Common myeloid progenitor, CD34-positive (primary cell): ENCODE data around the gene PCSK5.
A peak's percentile ranks its signal among the peaks of the same experiment; 100 is the strongest.

Experiments used
- CTCF ChIA-PET: fragments of 350-600 bp; sonication (Branson Sonifier 250); formaldehyde crosslinking; loops from one replicate; lab custom pipeline; 2021; ENCODE audit warnings: antibody characterized with exemption; lab: Charles Lee
- POLR2A ChIA-PET: fragments of 350-600 bp; sonication (Branson Sonifier 250); formaldehyde crosslinking; loops from one replicate; lab custom pipeline; 2021; ENCODE audit warnings: antibody characterized with exemption; lab: Charles Lee
- DNase-seq, 3 donors: peaks; one replicate each; pipeline versions ENCODE4 v3.0.0 to v3.0.0-alpha.2; 2013
- H3K27ac ChIP-seq, 2 experiments: 1 replicate in 1 of 2; 2 replicates in 1 of 2; pipeline ENCODE4 v1.7.0; 2013; ENCODE audit warnings: inconsistent platforms in 2 of 2, low read length in 2 of 2, mild to moderate bottlenecking in 2 of 2, low read depth in 1 of 2, moderate library complexity in 1 of 2; ENCODE audit not compliant: severe bottlenecking in 2 of 2, insufficient read depth in 1 of 2, poor library complexity in 1 of 2
- H3K27me3 ChIP-seq, 5 experiments: replicated peaks in 2 of 5; 1 replicate in 3 of 5; 2 replicates in 2 of 5; pipeline versions ENCODE4 v1.6.1 to v1.7.0; 2013; ENCODE audit warnings: low read length in 4 of 5, mild to moderate bottlenecking in 2 of 5, moderate library complexity in 2 of 5, inconsistent platforms in 1 of 5; ENCODE audit not compliant: insufficient read depth in 5 of 5, control insufficient read depth in 4 of 5
- H3K36me3 ChIP-seq, 4 experiments: 1 replicate in 2 of 4; 2 replicates in 2 of 4; pipeline versions ENCODE4 v1.6.1 to v1.7.0; 2013; ENCODE audit warnings: low read length in 3 of 4, control low read depth in 1 of 4, mild to moderate bottlenecking in 1 of 4; ENCODE audit not compliant: control insufficient read depth in 4 of 4, insufficient read depth in 4 of 4
- H3K4me1 ChIP-seq, 4 experiments: 1 replicate in 3 of 4; 2 replicates in 1 of 4; pipeline versions ENCODE4 v1.6.1 to v1.7.1; 2013; ENCODE audit warnings: low read length in 3 of 4, mild to moderate bottlenecking in 3 of 4, control low read depth in 1 of 4, inconsistent platforms in 1 of 4, moderate library complexity in 1 of 4; ENCODE audit not compliant: control insufficient read depth in 4 of 4, insufficient read depth in 4 of 4; ENCODE audit errors: control extremely low read depth in 1 of 4
- H3K4me3 ChIP-seq, 7 experiments: 1 replicate in 4 of 7; 2 replicates in 3 of 7; pipeline versions ENCODE4 v1.5.1 to v1.7.0; 2013; ENCODE audit warnings: mild to moderate bottlenecking in 7 of 7, low read length in 6 of 7, moderate library complexity in 6 of 7, inconsistent platforms in 2 of 7, low read depth in 2 of 7, control low read depth in 1 of 7; ENCODE audit not compliant: insufficient read depth in 4 of 7, control insufficient read depth in 1 of 7; ENCODE audit errors: extremely low read depth in 1 of 7
- H3K9me3 ChIP-seq, 5 experiments: 1 replicate in 4 of 5; 2 replicates in 1 of 5; pipeline versions ENCODE4 v1.6.1 to v1.7.1; 2013; ENCODE audit warnings: low read length in 4 of 5, mild to moderate bottlenecking in 2 of 5, inconsistent platforms in 1 of 5, low read depth in 1 of 5, moderate library complexity in 1 of 5; ENCODE audit not compliant: control insufficient read depth in 4 of 5, insufficient read depth in 2 of 5; ENCODE audit errors: control extremely low read depth in 1 of 5
- WGBS: methylation state at CpG from one replicate; pipeline ENCODE4 v1.1.5; 2013; ENCODE audit not compliant: insufficient coverage; 5-methylcytosine and 5-hydroxymethylcytosine counted together

PCSK5 gene

DNA sequence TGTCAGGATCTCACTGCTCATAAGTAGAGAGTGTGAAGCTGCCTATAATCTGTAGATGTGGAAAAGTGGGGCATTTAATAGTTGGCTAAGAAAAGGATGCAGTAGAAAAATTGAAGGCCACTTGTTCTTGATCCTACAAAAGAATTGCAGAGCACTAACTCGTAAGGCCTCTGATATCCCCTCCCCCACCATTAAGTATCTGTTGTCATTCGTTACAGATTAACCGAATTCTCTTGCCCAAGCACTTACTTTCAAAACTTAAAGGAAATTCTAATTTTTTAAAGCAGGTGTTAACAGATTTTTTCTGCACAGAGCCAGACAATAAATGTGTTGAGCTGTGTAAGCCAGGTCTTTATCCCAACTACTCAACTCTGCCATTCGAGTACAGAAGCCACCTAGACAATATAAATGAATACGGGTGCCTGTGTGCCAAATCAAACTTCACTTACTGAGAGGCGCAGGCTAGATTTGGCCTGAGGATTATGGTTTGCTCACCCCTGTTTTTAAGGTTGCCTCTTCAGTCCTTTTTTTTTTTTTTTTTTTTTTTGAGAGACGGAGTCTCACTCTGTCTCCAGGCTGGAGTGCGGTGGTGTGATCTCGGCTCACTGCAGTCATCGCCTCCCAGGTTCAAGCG lies 268.9 kb downstream of the PCSK5 start:
- Histone ChIP-seq H3K9me3 (no peaks in the 10 kb centered on the region), H3K36me3 (no peaks in the 10 kb centered on the region), H3K27me3 (no peaks in the 10 kb centered on the region), H3K4me3 (no peak overlapping the region), H3K4me1 (no peaks in the 10 kb centered on the region), H3K27ac (no peak overlapping the region)
- CTCF ChIA-PET: no interaction called here
- POLR2A ChIA-PET: no interaction called here
- 95% methylated on average over 9 of the region's 11 CpGs for WGBS
- no peak for DNase-seq

DNA sequence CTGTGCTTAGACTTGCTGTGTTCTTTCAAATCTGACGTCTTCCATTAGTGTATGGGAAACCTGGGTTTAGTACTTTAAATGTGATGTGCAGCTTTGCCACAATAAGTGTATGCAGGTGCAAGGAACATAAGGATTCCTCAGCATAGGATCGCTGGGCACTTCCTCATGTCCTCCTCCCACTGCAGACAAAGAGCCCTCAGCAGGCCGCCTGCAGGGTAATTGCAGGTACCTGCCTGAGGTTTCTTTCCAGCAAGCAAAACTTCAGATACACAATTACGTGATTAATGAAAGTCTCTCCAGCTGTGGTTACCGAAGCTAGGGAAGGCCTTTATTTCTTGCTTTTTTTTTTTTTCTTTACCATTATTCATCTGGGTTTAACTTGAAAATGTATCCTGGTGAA lies 270.6 kb downstream of the PCSK5 start:
- Histone ChIP-seq H3K4me3 (no peak overlapping the region), H3K9me3 (no peaks in the 10 kb centered on the region), H3K27ac (no peak overlapping the region), H3K36me3 (no peaks in the 10 kb centered on the region), H3K27me3 (no peaks in the 10 kb centered on the region), H3K4me1 (peaks cover 0 to 9% (median 5%) of the 10 kb centered on the region in 4 experiments)
- ChIA-PET POLR2A (no interaction called here), CTCF (no interaction called here)
- DNase-seq: no peak
- WGBS: 91% methylated on average over 3 of the region's 5 CpGs

DNA sequence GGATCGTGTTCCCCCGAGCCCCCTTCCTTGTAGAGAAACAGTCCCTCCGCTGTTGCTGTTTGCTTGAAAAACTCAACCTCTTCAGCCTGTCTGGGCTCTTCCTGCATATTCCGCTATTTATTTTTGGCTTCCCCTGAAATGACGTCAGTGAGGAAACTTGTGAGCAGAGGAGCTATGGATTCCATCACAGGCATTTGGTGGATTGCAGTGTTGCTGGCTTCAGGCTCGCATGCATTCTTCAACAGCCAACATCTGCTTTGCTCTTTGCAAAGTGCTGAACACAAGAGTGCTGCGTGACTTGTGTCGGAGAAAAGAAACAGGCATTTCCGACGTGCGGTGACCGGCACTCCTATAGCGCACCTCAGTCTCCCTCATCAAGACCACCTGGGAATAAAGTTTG lies 271.1 kb downstream of the PCSK5 start:
- WGBS: 98% methylated on average over 12 of the region's 13 CpGs
- Histone ChIP-seq H3K9me3 (no peaks in the 10 kb centered on the region), H3K4me3 (no peak overlapping the region), H3K27ac (no peak overlapping the region), H3K36me3 (no peaks in the 10 kb centered on the region), H3K27me3 (no peaks in the 10 kb centered on the region), H3K4me1 (peaks cover 3 to 13% (median 9%) of the 10 kb centered on the region in 4 experiments)
- CTCF ChIA-PET: no interaction called here
- no peak for DNase-seq
- POLR2A ChIA-PET: no interaction called here

DNA sequence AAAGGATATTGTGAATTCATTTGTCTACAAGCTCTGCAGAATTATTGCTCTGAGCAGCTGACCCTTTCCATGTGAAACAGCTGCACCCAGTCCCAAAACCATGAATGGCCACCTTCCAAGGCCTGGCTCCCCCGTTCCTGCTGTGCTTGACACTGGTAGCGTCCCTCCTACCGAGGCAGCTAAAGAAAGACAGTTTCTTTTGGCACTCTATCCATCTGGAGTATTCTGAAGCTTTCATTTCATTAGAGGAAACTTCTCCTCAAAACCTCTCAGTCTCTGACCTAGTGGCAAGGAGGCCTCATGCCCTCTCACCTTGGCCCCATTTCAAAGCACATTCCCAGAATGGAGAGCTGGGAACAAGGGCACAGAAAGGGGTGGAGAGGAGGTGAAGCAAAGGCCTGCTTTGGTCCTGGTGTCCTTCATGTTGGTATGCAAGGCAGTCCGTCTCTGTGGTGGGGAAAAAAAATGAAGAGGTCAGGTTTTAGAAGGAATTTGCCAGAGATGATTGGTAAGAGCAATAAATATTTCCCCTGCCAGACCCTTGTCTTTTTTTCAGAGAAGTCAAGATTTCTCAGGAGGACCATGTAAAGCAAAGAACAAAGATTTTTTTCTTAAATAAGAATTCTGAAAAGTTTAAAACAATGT lies 271.7 kb downstream of the PCSK5 start:
- Histone ChIP-seq H3K4me3 (no peak overlapping the region), H3K27ac (no peak overlapping the region), H3K36me3 (no peaks in the 10 kb centered on the region), H3K4me1 (peaks cover 4 to 20% (median 13%) of the 10 kb centered on the region in 4 experiments), H3K9me3 (no peaks in the 10 kb centered on the region), H3K27me3 (no peaks in the 10 kb centered on the region)
- POLR2A ChIA-PET: no interaction called here
- 100% methylated on average over 4 of the region's 4 CpGs for WGBS
- CTCF ChIA-PET: interaction anchor here (0.6 kb wide), 1 partner anchor 15 kb away, joined by 3 read pairs; no protein-coding TSS in a partner anchor
- no peak for DNase-seq

DNA sequence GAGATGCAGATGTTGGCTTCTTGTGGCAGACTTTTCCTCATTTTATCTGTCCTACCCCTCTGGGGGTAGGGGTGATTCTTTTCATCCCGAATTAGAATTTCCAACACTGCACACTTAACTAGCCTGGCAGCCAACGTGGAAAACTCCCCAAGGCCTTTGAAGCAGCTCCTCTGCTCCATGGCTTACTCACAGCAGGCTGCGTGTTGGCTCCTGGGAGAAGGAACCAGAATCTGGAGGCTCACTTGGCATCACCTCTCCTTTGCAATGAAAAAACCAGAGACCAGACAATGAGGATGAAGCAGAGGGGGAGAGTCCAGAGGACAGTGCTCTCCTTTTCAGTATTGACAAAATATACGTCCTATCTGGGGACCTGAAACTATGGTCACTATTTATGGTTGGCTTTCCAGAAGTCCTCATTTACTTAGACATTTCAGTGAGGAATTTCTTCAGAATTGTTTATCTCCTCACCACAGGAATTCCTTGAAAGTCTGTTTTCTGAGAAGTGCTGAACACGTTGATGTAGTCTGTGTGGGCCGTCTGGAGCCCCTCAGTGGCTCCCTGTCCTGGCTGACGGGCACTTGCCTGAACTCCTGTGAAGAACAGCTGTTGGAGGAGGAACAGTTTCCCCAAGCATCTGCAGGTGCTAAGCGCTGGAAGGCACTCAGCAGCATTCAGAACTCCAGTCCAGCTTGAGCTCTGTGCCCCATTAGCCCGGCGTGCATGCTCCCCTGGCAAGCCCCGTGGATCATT lies 272.5 kb downstream of the PCSK5 start:
- 99% methylated on average over 10 of the region's 11 CpGs for WGBS
- Histone ChIP-seq H3K9me3 (no peaks in the 10 kb centered on the region), H3K36me3 (no peaks in the 10 kb centered on the region), H3K27me3 (no peaks in the 10 kb centered on the region), H3K4me3 (no peak overlapping the region), H3K27ac (no peak overlapping the region), H3K4me1 (peaks cover 5 to 24% (median 15%) of the 10 kb centered on the region in 4 experiments)
- ChIA-PET CTCF (interaction anchor here (0.6 kb wide), 1 partner anchor 14 kb away, joined by 3 read pairs; no protein-coding TSS in a partner anchor), POLR2A (interaction anchor here (0.6 kb wide), 1 partner anchor 1766 kb away, joined by 3 read pairs; no protein-coding TSS in a partner anchor)
- DNase-seq: no peak

DNA sequence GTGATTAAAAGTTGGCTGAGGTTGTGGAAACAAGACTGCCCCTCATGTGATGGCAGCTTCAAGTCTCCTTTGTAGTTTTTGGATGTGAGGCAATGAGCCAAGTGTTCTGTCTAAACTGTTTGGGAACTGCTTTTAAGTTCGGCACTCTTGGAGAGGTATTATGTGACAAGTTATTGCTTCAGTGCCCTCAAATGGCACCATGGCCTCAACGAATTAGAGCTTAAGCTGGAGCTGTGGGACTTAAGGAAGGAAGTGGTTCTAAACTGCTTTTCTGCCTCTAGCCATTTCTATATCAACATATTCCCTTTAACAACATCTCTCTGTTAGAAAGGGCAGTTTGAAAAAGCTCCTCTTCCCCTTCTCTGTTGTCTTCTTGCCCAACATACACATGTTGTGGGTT lies 276.1 kb downstream of the PCSK5 start:
- Histone ChIP-seq H3K27ac (no peak overlapping the region), H3K9me3 (no peaks in the 10 kb centered on the region), H3K4me1 (peaks cover 5 to 24% (median 15%) of the 10 kb centered on the region in 4 experiments), H3K4me3 (peak overlapping the region in 1 of 7 experiments; percentile 8), H3K36me3 (no peaks in the 10 kb centered on the region), H3K27me3 (no peaks in the 10 kb centered on the region)
- ChIA-PET CTCF (interaction anchor here (1.3 kb wide), 1 partner anchor 13 kb away, joined by 5 read pairs; no protein-coding TSS in a partner anchor), POLR2A (no interaction called here)
- 0% methylated on average over 2 of the region's 2 CpGs for WGBS
- peak; percentile 7 to 78 (median 75) for DNase-seq

DNA sequence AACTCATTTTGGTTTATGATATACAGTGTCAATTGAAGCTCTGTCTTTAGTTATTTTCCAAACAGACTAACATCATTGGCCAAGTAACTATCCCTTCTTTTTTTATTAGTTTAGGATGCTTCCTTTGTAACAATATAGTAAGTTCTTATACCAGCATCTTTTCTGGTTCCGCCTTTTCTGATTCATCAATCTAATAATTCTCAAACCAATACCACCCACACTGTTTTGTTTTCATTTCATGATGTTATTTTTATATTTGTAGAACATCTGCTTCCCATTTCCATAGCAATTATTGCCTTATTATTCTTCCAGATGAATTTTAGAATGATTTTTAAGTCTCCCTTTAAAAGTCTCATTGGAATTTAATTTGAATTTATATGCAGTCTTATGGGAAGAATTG lies 285.7 kb downstream of the PCSK5 start:
- no CpG with 5 or more reads among the region's 1 CpG for WGBS
- CTCF ChIA-PET: no interaction called here

More for the DNA sequence above, 285.7 kb downstream of the PCSK5 start:
- Histone ChIP-seq H3K4me3 (no peak overlapping the region), H3K4me1 (peaks cover 0 to 6% (median 4%) of the 10 kb centered on the region in 4 experiments), H3K9me3 (no peaks in the 10 kb centered on the region), H3K36me3 (no peaks in the 10 kb centered on the region), H3K27ac (no peak overlapping the region), H3K27me3 (no peaks in the 10 kb centered on the region)
- POLR2A ChIA-PET: no interaction called here
- DNase-seq: no peak
